Measurements from ENCODE around the gene KLF7. TPM values are rescaled to one million over a fixed set of nuclear protein-coding genes. Genes with fewer than 3 reads are reported as not detected.

The KLF7 gene
- total RNA-seq, 1 donor from 2014 or later = 17.4 TPM

DNA sequence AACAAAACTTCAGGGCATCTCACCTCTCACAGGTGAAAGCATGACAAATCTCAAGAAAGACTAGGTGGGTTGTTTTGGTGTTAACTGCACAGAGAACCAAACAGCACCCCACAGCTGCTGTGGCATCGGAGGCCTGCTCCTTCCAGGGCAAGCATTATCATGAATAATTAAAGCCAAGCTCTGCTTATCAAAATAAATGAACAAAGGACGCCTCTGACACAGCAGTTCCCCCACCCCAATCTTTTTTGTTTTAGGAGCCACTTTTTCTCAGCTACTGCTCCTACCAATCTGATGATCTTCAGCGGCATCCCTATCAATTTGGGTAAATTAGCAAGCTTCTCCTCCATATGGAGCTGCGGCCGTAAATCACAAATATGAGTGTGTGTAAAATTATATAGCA is 58.6 kb downstream of the KLF7 start:
- H3K4me1 Mint-ChIP-seq = peaks cover 30% of the 10 kb centered on the region
- H3K27me3 Mint-ChIP-seq (ENCODE audit: low read depth) = no peaks in the 10 kb centered on the region
- no peak for DNase-seq (ENCODE audit: low read depth, low spot score)
- peaks cover 4% of the 10 kb centered on the region for H3K36me3 Mint-ChIP-seq (ENCODE audit: low read depth)
- no peak overlapping the region for H3K4me3 Mint-ChIP-seq
- H3K27ac Mint-ChIP-seq (ENCODE audit: unreplicated experiment) = no peak overlapping the region
- no peaks in the 10 kb centered on the region for H3K9me3 Mint-ChIP-seq
- TF ChIP-seq, protein P1, sequence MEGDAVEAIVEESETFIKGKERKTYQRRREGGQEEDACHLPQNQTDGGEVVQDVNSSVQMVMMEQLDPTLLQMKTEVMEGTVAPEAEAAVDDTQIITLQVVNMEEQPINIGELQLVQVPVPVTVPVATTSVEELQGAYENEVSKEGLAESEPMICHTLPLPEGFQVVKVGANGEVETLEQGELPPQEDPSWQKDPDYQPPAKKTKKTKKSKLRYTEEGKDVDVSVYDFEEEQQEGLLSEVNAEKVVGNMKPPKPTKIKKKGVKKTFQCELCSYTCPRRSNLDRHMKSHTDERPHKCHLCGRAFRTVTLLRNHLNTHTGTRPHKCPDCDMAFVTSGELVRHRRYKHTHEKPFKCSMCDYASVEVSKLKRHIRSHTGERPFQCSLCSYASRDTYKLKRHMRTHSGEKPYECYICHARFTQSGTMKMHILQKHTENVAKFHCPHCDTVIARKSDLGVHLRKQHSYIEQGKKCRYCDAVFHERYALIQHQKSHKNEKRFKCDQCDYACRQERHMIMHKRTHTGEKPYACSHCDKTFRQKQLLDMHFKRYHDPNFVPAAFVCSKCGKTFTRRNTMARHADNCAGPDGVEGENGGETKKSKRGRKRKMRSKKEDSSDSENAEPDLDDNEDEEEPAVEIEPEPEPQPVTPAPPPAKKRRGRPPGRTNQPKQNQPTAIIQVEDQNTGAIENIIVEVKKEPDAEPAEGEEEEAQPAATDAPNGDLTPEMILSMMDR (conservative IDR thresholded peaks at IDR 0.05) = no peak

DNA sequence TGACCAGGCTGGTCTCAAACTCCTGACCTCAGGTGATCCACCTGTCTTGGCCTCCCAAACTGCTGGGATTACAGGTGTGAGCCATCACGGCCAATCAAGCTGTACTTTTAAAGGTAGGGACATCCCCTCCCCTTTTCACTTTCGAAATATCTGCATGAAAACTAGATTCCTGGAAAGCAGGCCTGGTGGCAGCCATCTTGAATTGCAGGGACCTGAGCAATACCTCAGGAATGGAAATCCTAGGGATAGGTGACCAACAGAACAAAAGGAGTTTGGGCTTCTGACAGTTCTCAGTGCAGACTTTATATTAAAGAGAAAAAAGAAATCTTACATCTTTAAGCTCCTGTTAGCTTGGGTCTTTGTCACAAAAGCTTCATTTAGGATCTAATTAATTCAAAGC is 62.6 kb downstream of the KLF7 start:
- no peaks in the 10 kb centered on the region for H3K9me3 Mint-ChIP-seq
- DNase-seq (ENCODE audit: low read depth, low spot score) = no peak
- no peak overlapping the region for H3K4me3 Mint-ChIP-seq
- H3K27ac Mint-ChIP-seq (ENCODE audit: unreplicated experiment) = no peak overlapping the region
- H3K27me3 Mint-ChIP-seq (ENCODE audit: low read depth) = no peaks in the 10 kb centered on the region
- peaks cover 7% of the 10 kb centered on the region for H3K36me3 Mint-ChIP-seq (ENCODE audit: low read depth)
- TF ChIP-seq, protein P1 (conservative IDR thresholded peaks at IDR 0.05) = no peak
- peaks cover 21% of the 10 kb centered on the region for H3K4me1 Mint-ChIP-seq

DNA sequence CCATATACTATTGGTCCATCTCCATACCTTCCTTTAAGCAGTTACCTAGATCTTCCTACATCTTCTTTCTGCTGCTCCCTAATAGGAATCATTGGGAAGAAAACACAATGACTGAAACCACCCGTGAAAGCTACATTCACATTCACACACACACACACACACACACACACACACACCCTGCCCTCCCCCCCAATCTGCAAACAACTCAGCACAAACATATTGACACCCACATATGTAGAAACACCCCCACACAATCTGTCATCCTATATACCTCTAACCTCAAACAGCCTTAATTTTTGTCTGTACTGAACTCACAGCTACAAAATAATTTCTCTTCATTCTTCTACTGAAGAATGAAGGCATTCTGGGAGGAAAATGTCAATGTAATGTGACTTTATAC is 63.8 kb downstream of the KLF7 start:
- Mint-ChIP-seq H3K4me3 (no peak overlapping the region), H3K27ac (ENCODE audit: unreplicated experiment) (no peak overlapping the region), H3K36me3 (ENCODE audit: low read depth) (peaks cover 10% of the 10 kb centered on the region), H3K27me3 (ENCODE audit: low read depth) (no peaks in the 10 kb centered on the region), H3K9me3 (no peaks in the 10 kb centered on the region), H3K4me1 (peaks cover 10% of the 10 kb centered on the region)
- DNase-seq (ENCODE audit: low read depth, low spot score) = no peak
- TF ChIP-seq, protein P1 (conservative IDR thresholded peaks at IDR 0.05) = no peak

DNA sequence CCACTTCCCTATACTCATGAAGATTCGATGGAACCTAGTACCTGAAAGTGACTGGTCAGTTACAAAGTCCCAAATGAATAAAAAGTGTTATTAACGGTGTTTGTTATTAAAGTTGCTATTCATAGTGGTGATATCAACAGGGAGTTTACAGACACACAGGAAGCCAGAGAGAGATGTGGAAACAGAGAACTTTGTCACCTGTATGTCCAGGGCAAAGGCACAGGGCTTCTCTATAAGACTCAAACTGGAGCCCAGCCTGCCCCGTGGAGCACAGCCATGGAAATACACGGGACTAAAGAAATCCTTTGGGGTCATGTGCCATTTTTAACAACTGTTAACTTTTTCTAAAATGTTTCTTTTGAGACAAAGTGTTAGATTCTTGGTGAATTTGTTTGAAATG is 68.5 kb downstream of the KLF7 start:
- DNase-seq (ENCODE audit: low read depth, low spot score) = no peak
- Mint-ChIP-seq H3K27ac (ENCODE audit: unreplicated experiment) (no peak overlapping the region), H3K4me1 (peaks cover 9% of the 10 kb centered on the region), H3K27me3 (ENCODE audit: low read depth) (no peaks in the 10 kb centered on the region), H3K9me3 (no peaks in the 10 kb centered on the region), H3K4me3 (no peak overlapping the region), H3K36me3 (ENCODE audit: low read depth) (peaks cover 7% of the 10 kb centered on the region)
- TF ChIP-seq, protein P1 (conservative IDR thresholded peaks at IDR 0.05) = no peak

DNA sequence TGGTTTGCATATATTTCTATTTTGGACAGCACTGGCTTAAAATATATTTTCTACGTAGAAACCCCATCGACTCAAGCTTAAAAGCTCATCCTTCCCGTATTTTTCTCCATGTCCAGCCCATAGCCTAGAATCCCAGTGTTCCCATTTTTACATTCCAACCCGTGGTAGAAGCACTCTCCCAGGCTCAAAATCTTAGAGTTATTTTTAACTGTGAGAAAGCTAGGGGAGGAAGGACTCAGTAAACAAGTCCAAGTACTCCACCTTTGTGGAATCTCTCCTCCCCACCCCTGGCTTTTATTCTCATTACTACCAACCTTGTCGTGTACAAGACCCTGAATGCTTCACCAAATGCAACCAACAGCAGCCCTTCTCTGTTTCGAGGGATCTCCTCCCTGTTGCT is 69.8 kb downstream of the KLF7 start:
- H3K4me1 Mint-ChIP-seq = peaks cover 9% of the 10 kb centered on the region
- no peak for DNase-seq (ENCODE audit: low read depth, low spot score)
- H3K36me3 Mint-ChIP-seq (ENCODE audit: low read depth) = peaks cover 3% of the 10 kb centered on the region
- H3K27me3 Mint-ChIP-seq (ENCODE audit: low read depth) = no peaks in the 10 kb centered on the region
- H3K27ac Mint-ChIP-seq (ENCODE audit: unreplicated experiment) = no peak overlapping the region
- TF ChIP-seq, protein P1 (conservative IDR thresholded peaks at IDR 0.05) = no peak
- no peaks in the 10 kb centered on the region for H3K9me3 Mint-ChIP-seq
- no peak overlapping the region for H3K4me3 Mint-ChIP-seq

DNA sequence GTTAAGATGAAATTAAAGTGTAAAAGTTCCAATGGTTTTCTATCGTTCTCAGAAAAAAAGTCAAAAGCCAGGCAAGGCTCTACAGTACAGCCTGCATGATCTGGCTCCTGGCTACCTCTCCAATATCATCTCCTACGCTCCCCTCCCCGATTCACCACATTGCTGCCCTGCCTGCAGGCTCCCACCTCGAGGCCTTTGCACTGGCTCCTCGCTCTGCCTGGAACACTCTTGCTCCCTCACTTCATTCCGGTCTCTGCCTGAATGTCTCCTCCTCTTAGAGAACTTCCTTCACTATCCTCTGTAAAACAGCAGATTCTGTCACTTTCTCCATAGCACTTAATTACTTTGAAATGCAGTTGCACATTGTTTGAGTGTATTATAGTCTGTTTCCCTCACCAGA is 72.5 kb downstream of the KLF7 start:
- no peaks in the 10 kb centered on the region for H3K9me3 Mint-ChIP-seq
- no peak overlapping the region for H3K27ac Mint-ChIP-seq (ENCODE audit: unreplicated experiment)
- no peak for DNase-seq (ENCODE audit: low read depth, low spot score)
- H3K4me3 Mint-ChIP-seq = no peak overlapping the region
- H3K36me3 Mint-ChIP-seq (ENCODE audit: low read depth) = peaks cover 3% of the 10 kb centered on the region
- no peaks in the 10 kb centered on the region for H3K27me3 Mint-ChIP-seq (ENCODE audit: low read depth)
- TF ChIP-seq, protein P1 (conservative IDR thresholded peaks at IDR 0.05) = no peak
- H3K4me1 Mint-ChIP-seq = peaks cover 9% of the 10 kb centered on the region
